ENCODE measurements around the gene AMACR.
"Not testable (repeated sequence)": the region's sequence is repeated elsewhere in the genome, so short reads cannot be mapped to it uniquely, and the experiment has no call there.

AMACR gene

GRCh38 chr5:33964132-33964700 is 43.6 kb downstream of the AMACR start:
- no peak for DNase-seq

GRCh38 chr5:33958176-33958575 is 49.7 kb downstream of the AMACR start:
- DNase-seq = no peak

GRCh38 chr5:33957577-33958150 is 50.2 kb downstream of the AMACR start:
- DNase-seq = no peak

DNA sequence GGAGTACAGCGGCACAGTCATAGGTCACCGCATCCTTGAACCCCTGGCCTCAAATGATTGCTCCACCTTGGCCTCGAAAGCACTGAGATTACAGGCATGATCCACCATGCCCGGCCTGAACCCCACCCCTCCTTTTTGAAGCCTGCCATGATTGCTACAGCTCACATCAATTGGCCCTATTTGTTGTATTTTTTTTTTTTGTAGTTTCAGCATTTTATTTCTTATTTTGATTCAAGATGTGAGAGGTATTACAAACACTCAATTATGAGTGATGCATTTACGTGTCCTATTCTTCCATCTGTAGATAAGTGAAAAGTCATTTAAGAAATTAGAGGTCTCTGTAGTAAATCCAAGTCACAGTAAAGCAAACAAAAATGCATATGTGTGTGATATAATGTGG is 55.7 kb downstream of the AMACR start:
- not testable (repeated sequence) for DNase-seq

- DNase-seq = no peak
These were observed 63.2 kb downstream of the AMACR start for GRCh38 chr5:33944543-33945132.

DNA sequence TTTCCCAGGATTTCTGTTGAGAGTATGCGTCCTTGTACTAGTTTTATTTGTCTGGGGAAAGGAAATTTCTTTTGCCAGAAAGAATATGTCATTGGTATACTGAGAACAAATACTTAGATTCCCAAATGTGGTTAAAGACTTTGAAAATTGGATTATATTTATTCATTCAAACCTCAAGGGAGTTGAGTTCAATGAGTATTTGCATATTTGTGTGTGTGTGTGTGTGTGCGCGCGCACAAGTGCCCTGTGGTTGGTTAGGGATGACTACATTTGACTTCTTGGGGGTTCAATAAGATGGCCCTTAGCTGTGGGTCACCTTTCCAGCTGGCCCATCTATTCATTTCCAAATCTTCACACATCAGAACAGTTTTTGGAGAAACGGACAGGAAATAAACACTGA is 66.8 kb downstream of the AMACR start:
- no peak for DNase-seq

DNA sequence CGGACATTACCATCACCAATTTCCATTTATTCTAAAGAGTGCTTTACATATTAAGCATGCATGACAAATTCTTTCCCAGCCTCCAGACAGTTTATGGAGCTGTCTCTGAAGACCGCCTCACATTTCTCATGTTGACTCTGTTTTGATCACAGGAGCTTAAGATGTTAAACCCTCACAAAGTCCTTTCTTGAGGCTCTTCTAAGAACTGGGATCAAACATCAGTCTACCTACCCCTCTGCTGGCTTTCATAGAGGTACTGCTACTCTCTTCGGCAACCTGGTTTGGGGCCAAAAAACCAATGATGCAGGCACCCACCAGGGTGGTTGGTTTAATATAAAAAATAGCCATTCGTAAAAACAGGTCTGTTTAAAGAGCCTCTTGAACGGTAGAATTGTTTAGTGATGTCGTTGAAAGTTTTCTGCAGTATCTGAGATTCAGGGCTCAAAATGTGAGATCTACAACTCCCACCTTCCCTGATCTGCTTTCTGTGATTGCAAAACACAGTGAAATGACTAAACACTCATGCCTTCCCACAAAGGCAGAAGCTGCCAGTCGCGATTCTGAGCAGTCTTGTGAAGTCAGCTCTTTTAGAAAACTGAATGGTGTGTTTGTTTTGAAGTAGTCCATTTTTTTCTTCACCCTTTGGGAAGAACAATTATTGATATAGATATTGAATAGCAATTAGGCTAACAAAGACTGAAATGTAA is 68.1 kb downstream of the AMACR start:
- DNase-seq = no peak

- no peak for DNase-seq
These were observed 69.0 kb downstream of the AMACR start for GRCh38 chr5:33938881-33939280.

GRCh38 chr5:33938507-33938796 is 69.4 kb downstream of the AMACR start:
- DNase-seq = no peak

DNA sequence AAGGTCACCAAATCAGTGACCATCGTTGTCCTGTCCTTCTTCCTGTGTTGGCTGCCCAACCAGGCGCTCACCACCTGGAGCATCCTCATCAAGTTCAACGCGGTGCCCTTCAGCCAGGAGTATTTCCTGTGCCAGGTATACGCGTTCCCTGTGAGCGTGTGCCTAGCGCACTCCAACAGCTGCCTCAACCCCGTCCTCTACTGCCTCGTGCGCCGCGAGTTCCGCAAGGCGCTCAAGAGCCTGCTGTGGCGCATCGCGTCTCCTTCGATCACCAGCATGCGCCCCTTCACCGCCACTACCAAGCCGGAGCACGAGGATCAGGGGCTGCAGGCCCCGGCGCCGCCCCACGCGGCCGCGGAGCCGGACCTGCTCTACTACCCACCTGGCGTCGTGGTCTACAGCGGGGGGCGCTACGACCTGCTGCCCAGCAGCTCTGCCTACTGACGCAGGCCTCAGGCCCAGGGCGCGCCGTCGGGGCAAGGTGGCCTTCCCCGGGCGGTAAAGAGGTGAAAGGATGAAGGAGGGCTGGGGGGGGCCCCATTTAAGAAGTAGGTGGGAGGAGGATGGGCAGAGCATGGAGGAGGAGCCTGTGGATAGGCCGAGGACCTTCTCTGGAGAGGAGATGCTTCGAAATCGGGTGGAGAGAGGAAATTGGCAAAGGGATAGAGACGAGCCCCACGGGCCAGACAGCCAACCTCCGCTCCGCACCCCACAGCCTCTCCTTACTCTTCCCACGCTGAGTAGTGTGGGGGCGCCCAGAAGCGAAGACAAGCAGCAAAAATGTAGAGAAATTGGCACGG is 69.9 kb downstream of the AMACR start:
- DNase-seq = no peak

GRCh38 chr5:33937017-33937706 is 70.7 kb downstream of the AMACR start:
- no peak for DNase-seq

DNA sequence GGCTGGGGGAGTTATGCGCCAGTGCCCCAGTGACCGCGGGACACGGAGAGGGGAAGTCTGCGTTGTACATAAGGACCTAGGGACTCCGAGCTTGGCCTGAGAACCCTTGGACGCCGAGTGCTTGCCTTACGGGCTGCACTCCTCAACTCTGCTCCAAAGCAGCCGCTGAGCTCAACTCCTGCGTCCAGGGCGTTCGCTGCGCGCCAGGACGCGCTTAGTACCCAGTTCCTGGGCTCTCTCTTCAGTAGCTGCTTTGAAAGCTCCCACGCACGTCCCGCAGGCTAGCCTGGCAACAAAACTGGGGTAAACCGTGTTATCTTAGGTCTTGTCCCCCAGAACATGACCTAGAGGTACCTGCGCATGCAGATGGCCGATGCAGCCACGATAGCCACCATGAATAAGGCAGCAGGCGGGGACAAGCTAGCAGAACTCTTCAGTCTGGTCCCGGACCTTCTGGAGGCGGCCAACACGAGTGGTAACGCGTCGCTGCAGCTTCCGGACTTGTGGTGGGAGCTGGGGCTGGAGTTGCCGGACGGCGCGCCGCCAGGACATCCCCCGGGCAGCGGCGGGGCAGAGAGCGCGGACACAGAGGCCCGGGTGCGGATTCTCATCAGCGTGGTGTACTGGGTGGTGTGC is 71.4 kb downstream of the AMACR start, which contains the start of gene RXFP3:
TSS of gene RXFP3 (plus strand) at position 6 of the 636 bp plus-strand sequence. CDS start at position 361, 355 bp downstream.
- no peak for DNase-seq

Data from NCI-H524 treated with DMSO at 0.1 percent for 48 hours (cell line).